GM20000 (cell line): ENCODE results near the gene SNX3.
"Not testable (repeated sequence)": the region's sequence is repeated elsewhere in the genome, so short reads cannot be mapped to it uniquely, and the experiment has no call there.

Experiments
- DNase-seq: peaks from one replicate; pipeline ENCODE4 v3.0.0; 2012; ENCODE audit warnings: low spot score
- TF ChIP-seq, protein P1 (sequence below): IDR thresholded peaks from 2 replicates; pipeline ENCODE4 v1.5.1; 2012; ENCODE audit warnings: mild to moderate bottlenecking, control low read depth; ENCODE audit errors: extremely low read depth, missing control alignments

Gene SNX3

GRCh38 chr6:108254433-108255410, 6.1 kb downstream of the SNX3 start:
- TF ChIP-seq, protein P1, sequence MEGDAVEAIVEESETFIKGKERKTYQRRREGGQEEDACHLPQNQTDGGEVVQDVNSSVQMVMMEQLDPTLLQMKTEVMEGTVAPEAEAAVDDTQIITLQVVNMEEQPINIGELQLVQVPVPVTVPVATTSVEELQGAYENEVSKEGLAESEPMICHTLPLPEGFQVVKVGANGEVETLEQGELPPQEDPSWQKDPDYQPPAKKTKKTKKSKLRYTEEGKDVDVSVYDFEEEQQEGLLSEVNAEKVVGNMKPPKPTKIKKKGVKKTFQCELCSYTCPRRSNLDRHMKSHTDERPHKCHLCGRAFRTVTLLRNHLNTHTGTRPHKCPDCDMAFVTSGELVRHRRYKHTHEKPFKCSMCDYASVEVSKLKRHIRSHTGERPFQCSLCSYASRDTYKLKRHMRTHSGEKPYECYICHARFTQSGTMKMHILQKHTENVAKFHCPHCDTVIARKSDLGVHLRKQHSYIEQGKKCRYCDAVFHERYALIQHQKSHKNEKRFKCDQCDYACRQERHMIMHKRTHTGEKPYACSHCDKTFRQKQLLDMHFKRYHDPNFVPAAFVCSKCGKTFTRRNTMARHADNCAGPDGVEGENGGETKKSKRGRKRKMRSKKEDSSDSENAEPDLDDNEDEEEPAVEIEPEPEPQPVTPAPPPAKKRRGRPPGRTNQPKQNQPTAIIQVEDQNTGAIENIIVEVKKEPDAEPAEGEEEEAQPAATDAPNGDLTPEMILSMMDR, result no peak
- DNase-seq, result no peak

DNA sequence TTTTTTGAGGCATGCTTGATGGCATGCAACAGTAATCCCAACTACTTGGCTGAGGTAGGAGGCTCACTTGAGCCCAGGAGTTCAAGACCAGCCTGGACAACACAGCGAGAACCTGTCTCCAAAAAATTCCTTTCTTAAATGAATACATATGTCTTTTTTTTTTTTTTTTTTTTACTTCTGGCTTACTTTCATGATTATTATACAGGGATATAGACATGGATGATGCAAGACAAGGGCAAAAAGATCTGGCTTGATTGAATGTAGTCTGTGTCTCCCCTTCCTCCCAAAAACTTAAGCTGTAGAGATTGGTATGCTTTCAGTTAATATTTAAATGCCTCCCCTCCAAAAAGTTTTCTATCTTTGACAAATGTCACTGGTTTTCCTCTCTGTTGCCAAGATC, 7.6 kb downstream of the SNX3 start:
- TF ChIP-seq, protein P1, result no peak
- no peak for DNase-seq

GRCh38 chr6:108252055-108252454, 8.8 kb downstream of the SNX3 start:
- TF ChIP-seq, protein P1, result no peak

GRCh38 chr6:108251252-108251651, 9.6 kb downstream of the SNX3 start:
- TF ChIP-seq, protein P1, result no peak
- DNase-seq, result no peak

More at GRCh38 chr6:108252055-108252454, 8.8 kb downstream of the SNX3 start:
- no peak for DNase-seq

DNA sequence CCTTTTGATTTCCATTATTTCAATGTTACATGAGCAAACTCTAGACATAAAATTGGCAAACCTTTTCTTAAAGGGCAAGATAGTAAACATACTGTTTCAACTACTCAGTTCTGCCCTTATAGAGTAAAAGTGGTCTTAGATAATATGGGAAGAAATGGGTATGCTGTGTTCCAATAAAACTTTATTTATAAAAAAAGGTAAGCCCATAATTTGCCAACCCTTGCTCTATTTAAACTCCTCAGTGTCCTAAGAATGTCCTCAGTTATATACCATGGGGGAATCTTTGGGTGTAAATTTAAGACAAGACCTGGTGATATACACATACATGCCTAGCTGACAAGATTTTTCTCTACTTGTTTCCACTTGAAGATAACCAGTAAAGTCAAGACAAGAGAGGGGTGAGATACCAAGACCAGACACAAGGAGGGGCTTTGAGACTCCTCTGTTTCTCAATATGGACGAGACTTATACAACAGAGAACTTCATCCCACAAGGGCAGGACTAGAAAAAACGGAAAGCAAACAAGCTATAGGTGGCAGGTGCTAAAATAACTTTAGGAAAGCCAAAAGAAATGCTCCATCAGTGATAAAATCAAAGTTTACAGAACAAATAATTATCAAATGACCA, 10.5 kb downstream of the SNX3 start:
- TF ChIP-seq, protein P1, result no peak
- peak; percentile 6 for DNase-seq

- TF ChIP-seq, protein P1, result no peak
- DNase-seq, result no peak
Observed at GRCh38 chr6:108247965-108248536, 12.8 kb downstream of the SNX3 start.

DNA sequence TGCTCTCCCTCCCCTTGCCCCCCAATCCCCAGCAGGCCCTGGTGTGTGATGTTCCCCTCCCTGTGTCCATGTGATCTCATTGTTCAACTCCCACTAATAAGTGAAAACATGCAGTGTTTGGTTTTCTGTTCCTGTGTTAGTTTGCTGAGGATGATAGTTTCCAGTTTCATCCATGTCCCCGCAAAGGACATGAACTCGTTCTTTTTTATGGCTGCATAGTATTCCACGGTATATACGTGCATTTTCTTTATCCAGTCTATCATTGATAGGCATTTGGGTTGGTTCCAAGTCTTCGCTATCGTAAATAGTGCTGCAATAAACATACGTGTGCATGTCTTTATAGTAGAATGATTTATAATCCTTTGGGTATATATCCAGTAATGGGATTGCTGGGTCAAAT, 15.7 kb downstream of the SNX3 start:
- DNase-seq, result not testable (repeated sequence)
